HG03025 (cell line): ENCODE data around the gene RILP.

Experiments used
- ATAC-seq: cut with Tn5 transposase; IDR thresholded peaks from one replicate; pipeline ENCODE4 v1.9.1; 2021; ENCODE audit warnings: mild to moderate bottlenecking, moderate library complexity; ENCODE audit not compliant: unreplicated experiment, low FRiP score

RILP gene

DNA sequence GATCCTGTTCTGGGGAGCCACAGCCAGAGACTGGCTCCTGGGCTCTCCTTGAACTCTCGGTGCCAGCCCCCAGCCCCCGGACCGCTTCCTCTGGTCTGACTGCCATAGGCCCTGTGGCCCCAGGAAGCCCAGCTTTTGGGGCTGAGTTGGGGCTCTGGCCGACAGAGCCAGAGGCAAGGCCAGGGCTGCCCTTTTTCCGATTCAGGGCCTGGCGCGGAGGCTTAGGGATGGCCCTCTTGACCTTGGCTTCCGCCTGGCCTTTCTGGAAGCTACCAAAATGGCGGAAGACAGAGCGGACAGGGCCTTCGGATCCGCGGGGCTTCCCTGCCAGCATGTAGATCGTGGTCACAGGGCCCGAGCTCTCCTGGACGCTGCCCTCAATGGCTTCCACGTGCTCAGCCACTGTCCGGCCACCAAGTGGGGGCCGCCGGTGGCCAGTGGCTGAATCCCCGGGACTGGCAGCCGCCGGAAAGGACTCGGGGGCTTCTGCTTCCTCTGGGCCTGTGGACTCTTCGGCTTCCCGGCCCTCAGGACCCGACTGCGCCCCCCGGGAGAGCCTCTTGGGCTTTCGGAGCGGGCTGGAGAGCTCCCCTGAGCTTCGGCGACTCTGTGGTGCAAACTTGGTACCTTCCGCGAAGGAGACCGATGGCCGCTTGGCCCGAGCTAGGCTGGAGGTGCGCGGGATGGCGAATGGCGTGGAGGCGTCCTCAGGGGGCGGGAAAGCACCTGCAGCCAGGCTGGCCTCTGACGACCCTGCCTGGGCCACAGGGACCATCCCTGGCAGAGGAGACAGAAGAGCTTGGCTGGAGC lies 14.6 kb downstream of the RILP start:
- ATAC-seq, result no peak

DNA sequence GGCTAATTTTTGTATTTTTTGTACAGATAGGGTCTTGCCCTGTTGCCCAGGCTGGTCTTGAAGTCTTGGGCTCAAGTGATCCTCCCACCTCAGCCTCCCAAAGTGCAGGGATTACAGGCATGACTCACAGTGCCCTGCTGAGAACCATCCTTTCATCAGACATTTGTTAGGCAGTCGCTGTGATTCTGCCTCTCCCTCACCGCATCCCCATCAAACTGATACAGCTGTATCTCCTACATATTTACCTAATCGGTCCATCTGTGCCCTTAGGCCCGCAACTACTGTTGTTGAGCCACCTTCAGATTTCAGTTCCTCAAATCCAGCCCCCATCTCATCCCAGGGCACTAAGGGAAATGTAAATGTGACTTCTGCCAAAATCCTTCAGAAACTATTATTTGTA lies 19.0 kb downstream of the RILP start:
- ATAC-seq, result no peak

DNA sequence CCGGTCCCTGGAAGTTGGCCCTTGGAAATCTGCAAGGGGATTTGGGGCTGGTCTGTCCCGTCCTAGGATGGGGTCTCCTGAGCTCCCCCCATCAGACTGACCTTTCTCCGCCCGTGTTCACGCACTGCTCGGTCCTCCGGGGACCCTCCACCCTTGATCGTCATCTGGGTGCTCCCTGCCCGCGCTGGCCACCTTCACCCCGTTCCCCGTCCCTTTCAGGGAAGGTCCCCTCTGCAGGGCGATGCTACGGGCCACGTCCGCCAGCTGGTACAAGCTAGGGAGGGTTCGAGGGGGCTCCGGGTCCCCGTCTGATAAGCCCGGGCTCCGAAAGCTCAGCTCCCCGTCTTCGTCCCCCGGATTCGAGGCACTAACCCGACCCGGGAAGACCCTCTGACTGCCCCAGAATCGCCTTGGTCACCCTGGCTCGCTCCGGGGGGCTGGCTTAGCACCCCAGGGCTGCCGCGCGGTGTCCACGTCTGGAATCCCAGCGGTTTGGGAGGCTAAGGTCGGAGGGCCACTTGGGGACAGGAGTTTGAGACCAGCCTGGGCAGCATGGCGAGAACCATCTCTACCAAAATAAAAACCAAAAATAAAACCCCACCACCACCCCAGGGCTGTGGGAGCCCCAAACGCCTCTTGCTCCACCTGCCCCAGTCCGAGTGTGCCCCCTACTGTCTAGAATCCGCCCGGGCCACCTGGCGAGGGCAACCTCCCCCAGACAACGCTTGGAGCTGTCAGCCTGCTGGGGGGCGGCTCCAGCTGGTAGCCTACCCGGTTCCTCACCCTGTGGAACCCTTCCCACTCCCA lies 20.0 kb downstream of the RILP start:
- ATAC-seq, result no peak

DNA sequence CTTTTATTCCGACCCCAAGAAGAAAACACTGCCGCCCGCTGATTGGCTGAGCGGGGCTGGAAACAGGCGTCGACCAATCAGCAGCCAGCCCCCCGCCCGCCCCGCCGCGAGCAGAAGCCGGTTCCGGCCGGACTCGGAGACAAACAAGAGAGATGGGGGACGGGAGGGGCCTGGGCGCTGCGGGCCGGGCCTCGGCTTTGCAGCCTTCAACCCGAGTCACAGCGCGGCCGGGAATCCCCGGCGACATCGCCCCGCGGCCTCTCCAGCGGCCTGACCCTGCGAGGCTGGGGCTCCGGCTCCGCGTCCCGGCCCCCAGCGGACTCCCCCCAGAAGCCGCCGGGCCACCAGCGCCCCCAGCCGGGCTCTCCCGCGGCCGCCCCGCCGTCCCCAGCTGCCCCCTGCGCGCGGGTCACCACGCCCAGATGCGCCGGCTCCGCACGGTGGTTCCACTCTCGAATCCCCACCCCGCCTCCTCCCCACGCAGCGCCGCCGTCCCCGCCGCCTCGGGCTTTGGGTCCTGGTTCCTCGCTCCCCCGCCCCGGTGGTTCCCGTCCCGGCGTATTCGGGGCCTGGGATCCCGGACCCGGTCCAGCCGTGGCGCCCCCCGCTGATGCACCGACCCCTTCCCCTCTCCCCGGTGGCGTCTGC lies 20.7 kb downstream of the RILP start:
- ATAC-seq, result peak; percentile 43

DNA sequence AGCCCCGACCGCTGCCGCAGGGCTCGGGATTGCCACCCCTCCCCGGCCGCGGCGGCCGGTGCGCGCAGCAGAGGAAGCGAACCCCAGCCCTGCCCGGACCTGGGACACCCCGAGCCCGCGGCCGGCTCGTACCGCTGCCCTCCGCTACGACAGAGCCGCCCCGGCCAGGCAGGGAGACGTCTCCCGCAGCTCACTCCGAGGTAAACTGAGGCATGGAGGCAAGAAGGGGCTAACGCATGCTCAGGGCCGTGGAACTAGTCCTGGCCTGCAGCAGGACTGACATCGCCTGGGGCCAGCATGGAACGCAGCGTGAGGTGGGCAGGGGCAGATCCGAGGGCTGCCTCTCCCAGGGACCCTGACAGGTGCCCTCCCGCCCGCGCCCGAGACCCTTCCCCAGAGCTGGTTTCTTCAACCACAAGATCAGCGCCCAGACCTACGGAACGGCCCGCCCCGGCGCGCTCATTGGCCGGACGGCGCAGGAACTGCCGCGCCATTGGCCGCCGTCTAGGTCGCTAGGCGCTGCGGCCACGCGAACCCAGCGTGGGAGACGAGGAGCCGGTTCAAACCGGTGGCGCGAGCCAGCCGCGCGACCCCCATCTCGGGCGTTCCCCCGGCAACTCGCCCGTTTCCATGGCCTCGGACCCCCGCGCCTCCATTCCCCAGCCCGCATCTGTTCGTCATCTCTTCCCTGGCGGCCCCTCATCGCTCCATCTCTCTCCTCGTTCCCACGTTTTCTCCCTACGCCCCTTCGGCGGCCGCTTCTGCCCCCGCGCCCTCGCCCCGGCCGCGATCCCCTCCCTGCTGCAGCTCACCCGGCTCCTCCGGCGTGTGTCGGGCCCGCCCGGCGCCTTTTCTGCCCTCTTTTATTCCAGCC lies 21.4 kb downstream of the RILP start, which contains the start of gene SLC43A2:
Gene SLC43A2, minus strand, starts transcription at position 853 of the 874 bp plus-strand sequence. CDS start 960 bp downstream, outside the sequence.
- peak; percentile 44 for ATAC-seq

DNA sequence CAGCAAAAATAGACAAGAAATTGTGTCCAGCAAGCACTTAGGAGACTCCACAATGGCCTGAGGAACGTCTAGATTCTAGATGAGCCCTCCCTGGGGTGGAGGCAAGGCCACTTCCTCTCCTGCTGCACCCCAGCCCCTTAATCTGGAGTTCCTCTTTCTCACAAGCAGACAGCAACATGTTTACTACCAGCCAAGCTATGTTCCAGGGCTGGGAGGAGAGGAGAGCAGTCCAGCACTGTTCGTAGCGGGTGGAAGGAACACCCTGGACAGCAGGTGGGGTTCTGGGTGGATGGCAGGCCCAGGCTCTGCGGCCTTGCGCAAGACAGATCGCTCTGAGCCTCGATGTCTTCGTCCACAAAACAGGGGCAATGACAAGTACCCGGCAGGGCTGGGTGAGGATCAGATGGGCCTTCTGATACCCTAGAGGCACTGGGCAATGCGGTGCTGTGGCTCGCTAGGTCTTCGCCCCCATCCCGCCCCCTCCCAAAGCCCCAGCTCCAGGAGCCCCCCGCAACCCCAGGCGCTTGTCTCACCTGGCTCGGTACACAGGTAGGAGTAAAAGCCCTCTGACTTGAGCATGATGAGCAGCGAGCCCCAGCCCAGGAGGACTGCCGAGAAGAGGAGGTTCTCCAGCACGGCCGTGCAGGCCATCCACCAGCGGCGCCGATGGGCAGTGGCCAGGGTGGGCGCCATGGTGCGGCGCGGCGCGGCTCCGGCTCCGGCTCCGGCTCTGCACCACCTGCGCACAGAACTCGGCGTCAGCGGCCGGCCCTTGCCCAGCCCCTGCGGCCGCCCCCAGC lies 22.3 kb downstream of the RILP start:
- ATAC-seq, result no peak

DNA sequence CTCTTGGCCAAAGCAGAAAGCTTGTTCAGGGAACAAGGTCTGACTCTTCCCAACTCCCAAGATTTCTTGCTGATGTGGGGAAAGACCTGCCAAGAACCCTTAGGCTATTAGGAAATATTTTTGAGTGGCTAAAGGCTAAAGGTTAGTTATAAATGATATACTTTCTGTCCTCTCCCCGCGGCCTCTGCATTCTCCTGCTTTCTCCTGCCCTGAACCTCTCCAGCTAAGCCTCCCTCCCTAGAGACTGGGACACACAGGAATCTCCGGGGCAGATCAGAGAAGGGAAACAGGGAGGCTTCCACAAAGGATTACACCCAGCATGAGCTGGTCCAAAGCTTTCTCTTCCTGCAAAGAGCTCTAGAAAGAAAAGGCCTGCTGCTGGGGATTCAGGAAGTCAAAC lies 23.3 kb downstream of the RILP start:
- ATAC-seq, result no peak

DNA sequence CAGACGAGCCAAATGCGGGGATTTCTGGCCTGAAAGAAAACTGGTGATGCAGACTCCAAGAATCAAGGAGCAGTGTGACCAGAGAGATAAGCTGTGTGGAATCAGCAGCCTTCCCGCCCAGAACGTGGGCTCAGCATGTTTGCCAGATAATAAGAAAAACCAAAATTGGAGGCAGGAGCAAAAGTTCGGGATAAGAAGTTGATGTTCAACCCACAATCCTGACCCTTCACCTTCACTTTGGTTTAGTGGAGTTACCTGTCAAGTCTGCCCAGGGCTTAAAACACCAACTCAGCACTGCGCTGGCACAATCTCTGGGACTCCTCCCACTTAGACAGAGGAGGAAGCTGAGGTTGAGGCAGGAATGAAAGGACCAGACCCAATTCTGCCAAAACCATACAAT lies 24.1 kb downstream of the RILP start:
- ATAC-seq, result no peak

DNA sequence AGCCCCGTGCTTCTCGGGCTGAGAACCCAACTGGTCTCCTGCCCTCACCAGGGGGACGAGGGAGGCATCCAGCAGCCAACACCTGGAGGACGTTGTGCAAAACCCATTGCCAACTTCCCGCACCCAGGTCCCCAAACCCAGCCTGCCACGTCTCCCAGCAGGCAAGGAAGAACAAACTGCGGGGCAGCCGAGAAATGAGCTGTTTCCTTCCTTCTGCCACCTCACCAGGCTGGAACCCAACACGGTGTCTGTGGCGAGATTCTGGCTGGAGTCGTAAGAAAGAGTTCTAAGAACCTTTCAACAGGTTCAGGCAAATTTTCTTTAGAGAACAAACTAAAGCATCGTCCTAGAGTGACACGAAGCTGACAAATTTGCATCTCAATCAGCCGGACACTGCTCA lies 24.6 kb downstream of the RILP start:
- ATAC-seq, result no peak

DNA sequence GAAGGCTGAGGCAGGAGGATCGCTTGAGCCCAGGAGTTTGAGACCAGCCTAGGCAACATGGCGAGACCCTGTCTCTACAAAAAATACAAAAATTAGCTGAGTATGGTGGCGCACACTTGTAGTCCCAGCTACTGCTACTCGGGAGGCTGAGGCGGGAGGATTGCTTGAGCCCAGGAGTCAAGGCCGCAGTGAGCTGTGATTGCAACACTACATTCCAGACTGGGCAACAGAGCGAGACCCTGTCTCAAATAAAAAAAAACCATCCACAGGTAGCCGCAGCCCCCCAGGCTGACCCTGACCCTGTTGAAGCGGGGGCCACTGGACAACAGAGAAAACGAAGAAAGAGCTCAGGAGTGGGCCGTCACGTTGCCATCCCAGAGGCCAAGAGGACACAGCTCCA lies 25.0 kb downstream of the RILP start:
- ATAC-seq, result no peak

DNA sequence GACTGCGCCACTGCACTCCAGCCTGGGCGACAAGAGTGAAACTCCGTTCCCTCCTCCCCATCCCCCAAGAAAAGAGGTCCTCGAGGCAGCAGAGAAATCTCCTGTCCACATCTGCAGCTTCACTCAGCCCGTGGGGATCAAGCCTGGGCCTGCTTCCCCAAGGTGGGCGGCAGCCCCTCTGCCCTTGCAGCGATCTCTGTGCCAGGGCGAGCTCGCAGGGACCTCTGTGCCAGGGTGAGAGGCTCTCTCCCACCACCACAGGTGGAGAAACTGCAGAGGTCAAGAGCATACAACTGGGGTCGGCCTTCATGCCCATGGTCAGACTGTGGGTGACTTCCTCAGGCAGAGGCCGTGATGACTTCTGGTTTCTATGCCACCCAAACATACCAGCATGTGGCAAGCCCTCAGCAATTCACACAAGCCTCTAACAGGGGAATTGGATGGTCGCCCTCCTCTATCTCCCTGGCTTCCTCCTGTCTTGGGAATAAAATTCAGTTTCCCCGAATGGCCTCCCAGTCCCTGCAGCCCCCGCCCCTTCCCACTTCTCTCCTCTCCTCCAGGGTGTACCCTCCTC lies 26.5 kb downstream of the RILP start:
- ATAC-seq, result no peak

DNA sequence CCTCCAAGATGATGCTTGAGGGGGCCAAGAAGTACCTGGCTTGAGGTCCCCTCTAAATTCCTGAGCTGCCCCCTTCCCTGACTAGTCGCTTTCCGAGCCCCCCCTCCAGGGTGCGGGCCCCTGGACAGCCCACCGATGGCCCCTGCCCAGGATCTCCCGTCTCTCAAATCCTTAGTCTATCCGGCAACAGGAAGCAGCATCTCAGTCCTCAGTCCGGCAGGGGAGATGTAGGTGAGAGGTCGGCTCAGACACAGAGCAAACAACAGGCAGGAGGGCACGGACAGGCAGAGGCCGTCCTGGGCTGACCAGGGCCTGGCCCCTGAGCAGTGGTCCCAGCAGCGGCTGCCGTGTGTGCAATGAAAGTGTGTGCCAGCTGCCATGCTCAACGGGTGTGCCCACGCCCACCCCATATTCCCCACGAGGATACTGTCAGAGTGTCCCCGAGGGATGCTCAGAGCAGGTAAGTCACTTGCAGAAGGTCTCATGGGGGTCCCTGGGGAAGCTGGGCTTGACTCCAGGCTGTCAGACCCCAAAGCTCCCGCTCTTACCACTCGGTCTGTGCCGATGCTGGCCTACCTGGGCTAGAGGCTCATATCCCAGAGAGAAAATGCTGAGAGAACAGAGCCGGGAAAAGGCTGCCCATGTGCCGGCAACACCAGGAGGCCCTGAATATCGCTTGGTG lies 28.3 kb downstream of the RILP start:
- ATAC-seq, result no peak

DNA sequence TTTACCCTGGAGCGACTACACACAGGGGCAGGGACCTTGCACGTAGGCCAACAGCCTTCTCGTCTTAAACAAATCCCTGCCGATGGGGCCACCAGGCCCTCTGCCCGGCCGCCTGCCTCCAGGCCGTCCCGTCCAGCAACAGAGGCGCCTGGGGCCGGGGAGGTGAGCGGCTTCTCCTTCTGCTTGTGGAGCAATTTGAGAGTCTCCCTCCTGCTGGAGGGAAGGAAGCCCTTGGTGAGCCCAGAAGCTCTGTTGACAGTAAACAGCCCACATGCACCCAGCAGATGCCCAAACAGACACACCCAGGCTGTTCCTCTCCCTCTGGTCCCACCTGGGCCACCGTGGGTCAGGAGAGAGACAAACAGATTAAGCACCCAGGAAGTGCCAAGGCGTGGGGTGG lies 29.2 kb downstream of the RILP start:
- ATAC-seq, result no peak

DNA sequence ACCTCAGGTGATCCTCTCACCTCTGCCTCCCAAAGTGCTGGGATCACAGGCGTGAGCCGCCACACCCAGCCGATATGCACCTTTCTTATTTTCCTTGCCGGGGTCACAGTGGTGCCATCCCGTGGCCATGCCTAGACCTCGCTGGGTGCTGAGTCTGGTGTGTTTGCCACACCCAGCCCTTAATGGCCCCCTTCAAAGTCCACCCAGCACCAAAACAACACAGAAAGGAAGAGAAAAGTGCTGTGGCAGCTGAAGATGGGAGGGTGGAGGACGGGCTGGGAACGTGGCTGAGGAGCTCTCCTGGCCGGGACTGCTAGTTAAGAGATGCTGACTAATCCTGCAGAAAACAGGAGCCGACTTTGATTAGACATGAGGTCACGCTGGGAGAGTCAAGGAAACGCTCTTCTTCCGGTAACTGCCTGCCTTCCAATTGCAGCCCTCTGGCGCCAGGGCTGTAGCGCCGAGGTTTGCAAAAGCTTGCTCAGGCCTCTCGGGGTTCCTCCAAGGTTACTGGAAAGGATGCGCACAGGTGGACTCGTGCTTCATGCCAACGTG lies 32.0 kb downstream of the RILP start:
- no peak for ATAC-seq

DNA sequence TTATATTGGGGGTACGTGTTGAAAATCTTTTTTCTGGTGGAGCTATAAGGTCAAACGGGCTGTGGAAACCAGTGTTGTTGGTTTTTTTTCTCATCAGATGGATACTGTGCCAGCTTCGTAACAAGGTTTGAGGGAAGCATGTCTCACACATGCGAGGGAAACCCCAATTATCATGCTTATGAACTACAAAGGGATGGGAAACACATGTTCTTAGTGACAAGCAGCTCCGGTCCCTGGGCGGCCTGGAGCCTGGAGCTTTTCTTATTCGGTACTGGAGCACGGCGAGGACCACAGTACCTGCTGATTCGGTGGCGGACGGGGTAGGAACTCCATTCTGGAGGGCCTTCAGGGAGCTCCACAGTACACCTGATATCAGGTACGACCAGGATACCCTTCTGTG lies 33.6 kb downstream of the RILP start:
- ATAC-seq, result no peak

DNA sequence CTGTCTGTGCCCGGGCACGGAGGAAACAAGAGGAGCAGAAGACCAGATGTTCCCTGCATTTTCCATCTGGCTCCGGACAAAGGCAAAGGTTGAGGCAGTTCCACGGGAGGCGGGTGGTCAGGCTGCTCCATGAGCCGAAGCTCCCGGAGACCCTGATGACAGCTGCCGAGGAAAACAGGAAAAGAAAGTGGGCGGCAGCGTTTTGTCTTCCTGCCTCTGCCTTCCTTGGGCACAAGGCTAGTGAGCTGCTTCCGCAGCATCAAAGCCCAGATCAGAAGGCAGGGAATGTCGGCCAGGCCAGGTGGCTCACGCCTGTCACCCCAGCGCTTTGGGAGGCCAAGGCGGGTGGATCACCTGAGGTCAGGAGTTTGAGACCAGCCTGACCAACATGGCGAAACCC lies 37.3 kb downstream of the RILP start:
- ATAC-seq, result no peak

DNA sequence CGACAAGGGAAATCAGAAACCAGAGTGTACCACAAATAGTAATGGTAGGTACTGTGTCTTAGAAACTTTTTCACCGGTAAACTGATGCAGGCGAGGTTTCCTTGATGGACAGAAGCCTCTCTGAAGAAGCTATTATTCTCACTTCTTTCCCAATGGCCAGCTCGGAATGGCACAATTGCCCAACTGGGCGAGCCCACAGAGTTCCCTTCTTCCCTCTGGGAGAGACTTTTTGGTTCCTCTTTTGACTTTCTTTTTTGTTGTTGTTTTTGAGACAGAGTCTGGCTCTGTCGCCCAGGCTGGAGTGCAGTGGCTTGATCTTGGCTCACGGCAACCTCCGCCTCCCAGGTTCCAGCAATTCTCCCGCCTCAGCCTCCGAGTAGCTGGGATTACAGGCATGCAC lies 38.0 kb downstream of the RILP start:
- ATAC-seq, result no peak

DNA sequence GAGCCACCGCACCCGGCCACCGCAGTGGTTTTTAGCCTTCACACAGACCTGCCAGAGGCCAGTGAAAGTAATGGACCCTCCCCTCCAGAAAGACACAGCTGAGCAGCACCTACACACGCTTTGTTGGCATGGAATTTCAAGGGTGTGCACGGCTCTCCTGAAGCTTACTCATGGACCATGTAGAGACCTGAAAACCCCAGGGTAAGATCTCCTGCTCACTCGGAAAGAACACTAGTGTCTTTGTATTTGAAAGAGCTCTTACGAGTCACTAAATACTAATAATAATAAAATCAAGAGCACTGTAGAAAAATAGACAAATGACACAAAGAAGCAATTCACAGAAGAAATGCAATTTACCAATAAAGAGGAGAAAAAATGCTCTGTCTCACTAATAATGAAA lies 41.0 kb downstream of the RILP start:
- ATAC-seq, result no peak
